ACC112 (cell line): ENCODE measurements around the gene MSRB1.
A peak's percentile ranks its signal among the peaks of the same experiment; 100 is the strongest.
"Not testable (repeated sequence)": the region's sequence is repeated elsewhere in the genome, so short reads cannot be mapped to it uniquely, and the experiment has no call there.

ENCODE experiments used
- H2AFZ ChIP-seq: fragments of 200-600 bp; sonication (generic); one replicate; pipeline ENCODE4 v1.6.0; 2017; ENCODE audit warnings: antibody characterized with exemption, low read length; ENCODE audit not compliant: unreplicated experiment
- H3K27ac ChIP-seq: fragments of 200-600 bp; sonication (generic); 2 replicates; pipeline ENCODE4 v1.5.1; 2014; ENCODE audit warnings: low read depth, mild to moderate bottlenecking, antibody characterized with exemption, low read length, moderate library complexity
- H3K27me3 ChIP-seq: fragments of 200-600 bp; sonication (generic); 2 replicates; pipeline ENCODE4 v1.6.1; 2014; ENCODE audit warnings: mild to moderate bottlenecking, antibody characterized with exemption, low read length, moderate library complexity, mixed read lengths; ENCODE audit not compliant: insufficient read depth
- H3K36me3 ChIP-seq: fragments of 200-600 bp; sonication (generic); 2 replicates; pipeline ENCODE4 v1.6.1; 2016; ENCODE audit warnings: mild to moderate bottlenecking, antibody characterized with exemption, low read length, moderate library complexity, mixed read lengths; ENCODE audit not compliant: insufficient read depth
- H3K4me1 ChIP-seq: fragments of 200-600 bp; sonication (generic); one replicate; pipeline ENCODE4 v1.6.1; 2016; ENCODE audit warnings: low read length, mixed read lengths; ENCODE audit not compliant: insufficient read depth, unreplicated experiment, control insufficient read depth
- H3K4me3 ChIP-seq: fragments of 200-600 bp; sonication (generic); 2 replicates; pipeline ENCODE4 v1.5.1; 2014; ENCODE audit warnings: mild to moderate bottlenecking, low read depth, low read length
- H3K79me2 ChIP-seq: fragments of 200-600 bp; sonication (generic); one replicate; pipeline ENCODE4 v1.6.0; 2016; ENCODE audit warnings: low read length; ENCODE audit not compliant: control insufficient read depth, unreplicated experiment, insufficient read depth

The MSRB1 gene

GRCh38 chr16:1959269-1960039, 16.5 kb upstream of the MSRB1 start, which contains the start of gene NDUFB10:
TSS of gene NDUFB10 (plus strand) at chr16:1959538. CDS start at chr16:1959625, 87 bp downstream.
- Histone ChIP-seq H3K4me1 (peaks cover 22% of the 10 kb centered on the region), H3K27ac (no peak within 1 kb of the TSS), H3K4me3 (peak within 1 kb of the TSS; percentile 86), H3K36me3 (peaks cover 18% of the 10 kb centered on the region; the same call in 1 of the 2 replicates), H3K27me3 (no peaks in the 10 kb centered on the region), H2AFZ (peak within 1 kb of the TSS; percentile 46), H3K79me2 (peaks cover 44% of the 10 kb centered on the region)

- peak overlapping the region; percentile 86 for H3K4me3 ChIP-seq
- H2AFZ ChIP-seq: no peak overlapping the region
- H3K4me1 ChIP-seq: peaks cover 22% of the 10 kb centered on the region
- H3K27ac ChIP-seq: no peak overlapping the region
- peaks cover 14% of the 10 kb centered on the region; the same call in 1 of the 2 replicates for H3K36me3 ChIP-seq
- H3K27me3 ChIP-seq: no peaks in the 10 kb centered on the region
- peaks cover 38% of the 10 kb centered on the region for H3K79me2 ChIP-seq
Measured at GRCh38 chr16:1958715-1959268, 15.8 kb upstream of the MSRB1 start.

- H3K27me3 ChIP-seq, H3K4me3 ChIP-seq, H3K36me3 ChIP-seq, H3K27ac ChIP-seq, H2AFZ ChIP-seq: not testable (repeated sequence)
- H3K79me2 ChIP-seq: peaks cover 31% of the 10 kb centered on the region
- H3K4me1 ChIP-seq: peaks cover 20% of the 10 kb centered on the region
Measured at GRCh38 chr16:1958143-1958491, 15.1 kb upstream of the MSRB1 start.

GRCh38 chr16:1957434-1958142, 14.6 kb upstream of the MSRB1 start:
- not testable (repeated sequence) for H3K27ac ChIP-seq, H3K27me3 ChIP-seq, H3K4me3 ChIP-seq, H3K36me3 ChIP-seq, H2AFZ ChIP-seq
- Histone ChIP-seq H3K4me1 (peaks cover 15% of the 10 kb centered on the region), H3K79me2 (peaks cover 26% of the 10 kb centered on the region)

- Histone ChIP-seq H3K36me3 (no peaks in the 10 kb centered on the region), H2AFZ (no peak overlapping the region), H3K27me3 (no peaks in the 10 kb centered on the region), H3K79me2 (no peaks in the 10 kb centered on the region), H3K4me1 (no peaks in the 10 kb centered on the region), H3K4me3 (no peak overlapping the region), H3K27ac (no peak overlapping the region)
Measured at GRCh38 chr16:1953734-1954133, 10.7 kb upstream of the MSRB1 start.

GRCh38 chr16:1950559-1950958, 7.6 kb upstream of the MSRB1 start:
- H3K4me1 ChIP-seq: no peaks in the 10 kb centered on the region
- no peaks in the 10 kb centered on the region for H3K27me3 ChIP-seq

GRCh38 chr16:1950047-1950446, 7.0 kb upstream of the MSRB1 start:
- no peak overlapping the region for H2AFZ ChIP-seq
- H3K4me3 ChIP-seq: no peak overlapping the region
- H3K36me3 ChIP-seq: no peaks in the 10 kb centered on the region
- H3K4me1 ChIP-seq: no peaks in the 10 kb centered on the region
- no peak overlapping the region for H3K27ac ChIP-seq
- no peaks in the 10 kb centered on the region for H3K27me3 ChIP-seq
- no peaks in the 10 kb centered on the region for H3K79me2 ChIP-seq

More at GRCh38 chr16:1950559-1950958, 7.6 kb upstream of the MSRB1 start:
- Histone ChIP-seq H3K4me3 (no peak overlapping the region), H3K79me2 (no peaks in the 10 kb centered on the region), H3K36me3 (no peaks in the 10 kb centered on the region), H3K27ac (no peak overlapping the region), H2AFZ (no peak overlapping the region)

GRCh38 chr16:1949507-1949906, 6.5 kb upstream of the MSRB1 start:
- Histone ChIP-seq H3K79me2 (no peaks in the 10 kb centered on the region), H3K4me1 (no peaks in the 10 kb centered on the region), H3K27me3 (no peaks in the 10 kb centered on the region), H2AFZ (no peak overlapping the region), H3K27ac (no peak overlapping the region), H3K36me3 (no peaks in the 10 kb centered on the region), H3K4me3 (no peak overlapping the region)

GRCh38 chr16:1947369-1947670, 4.3 kb upstream of the MSRB1 start:
- Histone ChIP-seq H3K36me3 (no peaks in the 10 kb centered on the region), H3K79me2 (no peaks in the 10 kb centered on the region), H3K27ac (no peak overlapping the region), H3K27me3 (no peaks in the 10 kb centered on the region), H2AFZ (no peak overlapping the region), H3K4me3 (no peak overlapping the region), H3K4me1 (peaks cover under 1% of the 10 kb centered on the region)

- Histone ChIP-seq H3K27me3 (no peaks in the 10 kb centered on the region), H3K36me3 (no peaks in the 10 kb centered on the region), H3K79me2 (no peaks in the 10 kb centered on the region), H3K4me1 (peaks cover 6% of the 10 kb centered on the region), H3K27ac (no peak overlapping the region), H3K4me3 (no peak overlapping the region), H2AFZ (no peak overlapping the region)
Measured at GRCh38 chr16:1946495-1947368, 3.7 kb upstream of the MSRB1 start.
